Measurements from ENCODE around the gene AEN. TPM values are rescaled to one million over a fixed set of nuclear protein-coding genes. Genes with fewer than 3 reads are reported as not detected.
"Not testable (repeated sequence)": the region's sequence is repeated elsewhere in the genome, so short reads cannot be mapped to it uniquely, and the experiment has no call there.

The AEN gene
- total RNA-seq, 1 donor = 81.6 TPM

GRCh38 chr15:88637436-88637835 lies 16.3 kb downstream of the AEN start:
- no peak overlapping the region for H3K4me3 ChIP-seq (ENCODE audit: low read depth, low read length)
- no peak for DNase-seq (ENCODE audit: low read depth)
- TF ChIP-seq CTCF (IDR thresholded peaks at IDR 0.05; ENCODE audit: insufficient read depth, low read depth, low read length) = no peak

- no peak for DNase-seq (ENCODE audit: low read depth)
- no peak for TF ChIP-seq CTCF (IDR thresholded peaks at IDR 0.05; ENCODE audit: insufficient read depth, low read depth, low read length)
- H3K4me3 ChIP-seq (ENCODE audit: low read depth, low read length) = peak overlapping the region; percentile 56
These were observed 16.9 kb downstream of the AEN start for GRCh38 chr15:88637841-88638625.

DNA sequence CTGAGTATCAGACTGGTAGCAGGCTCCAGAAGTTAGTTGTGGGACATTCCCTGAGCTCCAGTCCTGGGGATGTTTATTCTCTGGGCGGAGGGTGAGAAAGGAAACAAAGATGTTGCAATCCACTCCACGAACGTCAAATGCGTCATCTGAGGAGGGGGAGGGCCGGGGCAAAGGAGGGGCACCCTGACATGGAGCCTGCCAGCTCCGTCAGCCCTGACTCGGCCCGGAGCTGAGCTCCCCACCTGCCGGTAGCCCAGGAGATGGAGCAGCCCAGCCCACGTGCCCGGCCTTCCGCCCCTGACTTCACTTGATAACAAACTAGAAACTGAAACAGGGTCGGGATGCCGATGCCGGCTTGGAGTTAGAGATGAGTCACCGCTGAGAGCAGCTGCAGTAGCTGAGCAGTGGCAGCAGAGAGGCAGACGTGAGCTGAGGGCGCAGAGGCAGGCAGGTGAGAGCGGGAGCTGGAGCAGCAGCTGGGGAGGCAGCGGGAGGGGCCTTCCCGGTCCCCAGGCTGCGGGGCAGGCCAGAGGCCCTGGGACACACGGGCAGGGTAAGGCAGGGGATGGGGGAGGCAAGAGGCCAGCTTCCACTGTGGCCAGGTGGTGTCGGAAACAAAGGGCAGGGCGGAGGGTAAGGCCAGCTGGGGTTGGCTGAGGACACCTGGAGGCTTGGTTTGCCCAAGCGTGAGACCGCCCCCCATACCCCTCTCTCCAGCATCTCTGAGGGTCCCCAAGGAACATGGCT lies 17.7 kb downstream of the AEN start, which contains the start of gene ISG20:
ISG20 (plus strand) TSS at position 391 of the 747 bp plus-strand sequence; CDS start at position 742, 351 bp downstream.
- peak; percentile 42 for TF ChIP-seq CTCF (IDR thresholded peaks at IDR 0.05; ENCODE audit: insufficient read depth, low read depth, low read length)
- DNase-seq (ENCODE audit: low read depth) = peak; percentile 99
- peak within 1 kb of the TSS; percentile 56 for H3K4me3 ChIP-seq (ENCODE audit: low read depth, low read length)

- DNase-seq (ENCODE audit: low read depth) = no peak
These were observed 20.9 kb downstream of the AEN start for GRCh38 chr15:88641959-88642452.

DNA sequence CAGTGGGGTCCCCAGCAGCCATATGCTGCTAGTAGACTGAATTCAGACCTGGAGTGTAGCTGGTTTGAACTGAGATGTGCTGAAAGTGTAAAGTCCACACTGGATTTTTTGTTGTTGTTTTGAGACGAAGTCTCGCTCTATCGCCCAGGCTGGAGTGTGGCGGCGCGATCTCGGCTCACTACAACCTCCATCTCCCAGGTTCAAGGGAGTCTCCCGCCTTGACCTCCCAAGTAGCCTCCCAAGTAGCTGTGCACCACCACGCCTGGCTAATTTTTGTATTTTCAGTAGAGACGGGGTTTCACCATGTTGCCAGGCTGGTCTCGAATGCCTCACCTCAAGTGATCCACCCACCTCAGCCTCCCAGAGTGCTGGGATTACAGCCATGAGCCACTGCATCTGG lies 21.4 kb downstream of the AEN start:
- not testable (repeated sequence) for DNase-seq (ENCODE audit: low read depth); H3K4me3 ChIP-seq (ENCODE audit: low read depth, low read length)

More at GRCh38 chr15:88641959-88642452, 20.9 kb downstream of the AEN start:
- no peak for TF ChIP-seq CTCF (IDR thresholded peaks at IDR 0.05; ENCODE audit: insufficient read depth, low read depth, low read length)
- H3K4me3 ChIP-seq (ENCODE audit: low read depth, low read length) = no peak overlapping the region

GRCh38 chr15:88644741-88645140 lies 23.6 kb downstream of the AEN start:
- no peak overlapping the region for H3K4me3 ChIP-seq (ENCODE audit: low read depth, low read length)
- TF ChIP-seq CTCF (IDR thresholded peaks at IDR 0.05; ENCODE audit: insufficient read depth, low read depth, low read length) = no peak
- no peak for DNase-seq (ENCODE audit: low read depth)

Data from fibroblast of villous mesenchyme (primary cell).